Upper lobe of right lung (tissue), 1 donor: Measurements from ENCODE around the gene USP34. TPM values are rescaled to one million over a fixed set of nuclear protein-coding genes. Genes with fewer than 3 reads are reported as not detected.
A peak's percentile ranks its signal among the peaks of the same experiment; 100 is the strongest.

Source experiments
- ATAC-seq: fragments of 200-7000 bp; cut with Tn5 transposase; one replicate; pipeline ENCODE4 v1.9.1; 2020; ENCODE audit warnings: mild to moderate bottlenecking, moderate library complexity
- DNase-seq: peaks from one replicate; pipeline ENCODE4 v3.0.0-alpha.2; 2020
- H3K27ac ChIP-seq: fragments of 200-600 bp; one replicate; pipeline ENCODE4 v1.8.0; 2022
- H3K27me3 ChIP-seq: fragments of 200-600 bp; one replicate; pipeline ENCODE4 v1.8.0; 2022; ENCODE audit warnings: mild to moderate bottlenecking
- H3K36me3 ChIP-seq: fragments of 200-600 bp; one replicate; pipeline ENCODE4 v1.8.0; 2022
- H3K4me1 ChIP-seq: fragments of 200-600 bp; one replicate; pipeline ENCODE4 v1.8.0; 2022
- H3K4me3 ChIP-seq: fragments of 200-600 bp; one replicate; pipeline ENCODE4 v1.8.0; 2022; ENCODE audit warnings: mild to moderate bottlenecking
- H3K9me3 ChIP-seq: fragments of 200-600 bp; one replicate; pipeline ENCODE4 v1.8.0; 2022
- CTCF ChIP-seq: fragments of 200-600 bp; IDR thresholded peaks from one replicate; pipeline ENCODE4 v1.8.0; 2022; ENCODE audit warnings: antibody characterized with exemption
- intact Hi-C: fragments of 100-400 bp; cut with DNase I; formaldehyde crosslinking; loops from one replicate; pipeline ENCODE4 v1.11.0; 2022
- total RNA-seq: library from RNA; stranded (reverse); fragmentation: NEBNext Ultra II Directional; extraction: Animal tissue kit (Norgen Biotek cat#: 25700); gene quantifications from one replicate; pipeline ENCODE4 v1.2.1, GENCODE V29; 2021
- donor health status: DM: no; HTN: yes; CAD: no; lungs with severe emphysema.

Gene USP34
- total RNA-seq, 1 donor from 2014 or later: 112 TPM

- no peak overlapping the region for H3K4me3 ChIP-seq
- intact Hi-C loops: no loop called here
- ATAC-seq: no peak
- no peak for TF ChIP-seq CTCF
- H3K9me3 ChIP-seq: no peaks in the 10 kb centered on the region
- H3K27ac ChIP-seq: no peak overlapping the region
- peaks cover 21% of the 10 kb centered on the region for H3K4me1 ChIP-seq
- no peak for DNase-seq
- H3K36me3 ChIP-seq: peaks cover 3% of the 10 kb centered on the region
- no peaks in the 10 kb centered on the region for H3K27me3 ChIP-seq
These were observed 109.8 kb downstream of the USP34 start for GRCh38 chr2:61361068-61361467.

GRCh38 chr2:61359058-61359457 is 111.8 kb downstream of the USP34 start:
- TF ChIP-seq CTCF: no peak
- ATAC-seq (no peak), DNase-seq (no peak)
- H3K4me3 ChIP-seq: no peak overlapping the region
- H3K27ac ChIP-seq: no peak overlapping the region
- H3K27me3 ChIP-seq: no peaks in the 10 kb centered on the region
- H3K4me1 ChIP-seq: peaks cover 21% of the 10 kb centered on the region
- no peaks in the 10 kb centered on the region for H3K36me3 ChIP-seq
- intact Hi-C loops: no loop called here
- no peaks in the 10 kb centered on the region for H3K9me3 ChIP-seq

- Histone ChIP-seq H3K4me1 (peaks cover 21% of the 10 kb centered on the region), H3K4me3 (no peak overlapping the region), H3K9me3 (no peaks in the 10 kb centered on the region), H3K27ac (peak overlapping the region; percentile 43), H3K27me3 (no peaks in the 10 kb centered on the region), H3K36me3 (no peaks in the 10 kb centered on the region)
- no peak for TF ChIP-seq CTCF
- ATAC-seq (peak; percentile 84), DNase-seq (peak; percentile 78)
- intact Hi-C loops: no loop called here
These were observed 113.2 kb downstream of the USP34 start for GRCh38 chr2:61357681-61358080.

GRCh38 chr2:61356958-61357350 is 113.9 kb downstream of the USP34 start:
- Histone ChIP-seq H3K36me3 (no peaks in the 10 kb centered on the region), H3K27me3 (no peaks in the 10 kb centered on the region), H3K4me3 (no peak overlapping the region), H3K9me3 (no peaks in the 10 kb centered on the region), H3K4me1 (peaks cover 21% of the 10 kb centered on the region), H3K27ac (peak overlapping the region; percentile 43)
- DNase-seq (no peak), ATAC-seq (no peak)
- intact Hi-C loops: no loop called here
- no peak for TF ChIP-seq CTCF

- TF ChIP-seq CTCF: no peak
- no peak overlapping the region for H3K4me3 ChIP-seq
- DNase-seq (no peak), ATAC-seq (peak; percentile 85)
- no peaks in the 10 kb centered on the region for H3K27me3 ChIP-seq
- intact Hi-C loops: no loop called here
- H3K9me3 ChIP-seq: no peaks in the 10 kb centered on the region
- peak overlapping the region; percentile 43 for H3K27ac ChIP-seq
- peaks cover 21% of the 10 kb centered on the region for H3K4me1 ChIP-seq
- H3K36me3 ChIP-seq: no peaks in the 10 kb centered on the region
These were observed 114.5 kb downstream of the USP34 start for GRCh38 chr2:61356261-61356957.
